ENCODE results near the gene SMAD3. TPM values are rescaled to one million over a fixed set of nuclear protein-coding genes. Genes with fewer than 3 reads are reported as not detected.

Gene SMAD3
- total RNA-seq, 1 donor from 2014 or later: 61.6 TPM

- Mint-ChIP-seq H3K4me1 (peaks cover 95% of the 10 kb centered on the region), H3K9me3 (no peaks in the 10 kb centered on the region), H3K27ac (peak overlapping the region; percentile 96), H3K4me3 (peak overlapping the region; percentile 74), H3K27me3 (no peaks in the 10 kb centered on the region), H3K36me3 (ENCODE audit: low read depth) (peaks cover 53% of the 10 kb centered on the region)
- DNase-seq: peak; percentile 84
- intact Hi-C loops (cut with micrococcal nuclease): loop anchor here (1.0 kb wide), 8 partner anchors 15 to 221 kb away; partner anchors contain the start of genes AAGAB and IQCH
Measured at GRCh38 chr15:67085818-67086636, 20.6 kb downstream of the SMAD3 start.

GRCh38 chr15:67086637-67086914 is 21.2 kb downstream of the SMAD3 start:
- peak overlapping the region; percentile 74 for H3K4me3 Mint-ChIP-seq
- intact Hi-C loops (cut with micrococcal nuclease): no loop called here
- peaks cover 51% of the 10 kb centered on the region for H3K36me3 Mint-ChIP-seq (ENCODE audit: low read depth)
- no peak for DNase-seq
- no peaks in the 10 kb centered on the region for H3K9me3 Mint-ChIP-seq
- H3K27ac Mint-ChIP-seq: peak overlapping the region; percentile 96
- no peaks in the 10 kb centered on the region for H3K27me3 Mint-ChIP-seq
- peaks cover 94% of the 10 kb centered on the region for H3K4me1 Mint-ChIP-seq

GRCh38 chr15:67087507-67088172 is 22.2 kb downstream of the SMAD3 start:
- peaks cover 49% of the 10 kb centered on the region for H3K36me3 Mint-ChIP-seq (ENCODE audit: low read depth)
- no peak for DNase-seq
- no peaks in the 10 kb centered on the region for H3K9me3 Mint-ChIP-seq
- H3K27me3 Mint-ChIP-seq: no peaks in the 10 kb centered on the region
- peaks cover 93% of the 10 kb centered on the region for H3K4me1 Mint-ChIP-seq
- peak overlapping the region; percentile 96 for H3K27ac Mint-ChIP-seq
- peak overlapping the region; percentile 63 for H3K4me3 Mint-ChIP-seq
- intact Hi-C loops (cut with micrococcal nuclease): no loop called here

GRCh38 chr15:67089217-67090193 is 24.1 kb downstream of the SMAD3 start:
- H3K4me3 Mint-ChIP-seq: peak overlapping the region; percentile 81
- H3K4me1 Mint-ChIP-seq: peaks cover 94% of the 10 kb centered on the region
- DNase-seq: no peak
- H3K27me3 Mint-ChIP-seq: no peaks in the 10 kb centered on the region
- no peaks in the 10 kb centered on the region for H3K9me3 Mint-ChIP-seq
- intact Hi-C loops (cut with micrococcal nuclease): loop anchor here (2.0 kb wide), 1 partner anchor 31 kb away; no protein-coding TSS in a partner anchor
- peak overlapping the region; percentile 95 for H3K27ac Mint-ChIP-seq
- peaks cover 44% of the 10 kb centered on the region for H3K36me3 Mint-ChIP-seq (ENCODE audit: low read depth)

GRCh38 chr15:67090297-67091070 is 25.1 kb downstream of the SMAD3 start:
- peaks cover 46% of the 10 kb centered on the region for H3K36me3 Mint-ChIP-seq (ENCODE audit: low read depth)
- H3K4me1 Mint-ChIP-seq: peaks cover 93% of the 10 kb centered on the region
- H3K9me3 Mint-ChIP-seq: no peaks in the 10 kb centered on the region
- peak overlapping the region; percentile 95 for H3K27ac Mint-ChIP-seq
- intact Hi-C loops (cut with micrococcal nuclease): loop anchor here (1.0 to 2.0 kb wide), 3 partner anchors 8 to 30 kb away; no protein-coding TSS in a partner anchor
- peak overlapping the region; percentile 81 for H3K4me3 Mint-ChIP-seq
- DNase-seq: no peak
- H3K27me3 Mint-ChIP-seq: no peaks in the 10 kb centered on the region

- H3K4me1 Mint-ChIP-seq: peaks cover 92% of the 10 kb centered on the region
- H3K27ac Mint-ChIP-seq: peak overlapping the region; percentile 95
- peaks cover 50% of the 10 kb centered on the region for H3K36me3 Mint-ChIP-seq (ENCODE audit: low read depth)
- intact Hi-C loops (cut with micrococcal nuclease): loop anchor here (1.0 to 2.0 kb wide), 3 partner anchors 9 to 29 kb away; no protein-coding TSS in a partner anchor
- peak overlapping the region; percentile 81 for H3K4me3 Mint-ChIP-seq
- peaks cover 4% of the 10 kb centered on the region for H3K9me3 Mint-ChIP-seq
- no peaks in the 10 kb centered on the region for H3K27me3 Mint-ChIP-seq
- peak; percentile 95 for DNase-seq
Measured at GRCh38 chr15:67091071-67091979, 25.9 kb downstream of the SMAD3 start.

GRCh38 chr15:67091980-67092677 is 26.7 kb downstream of the SMAD3 start:
- peaks cover 53% of the 10 kb centered on the region for H3K36me3 Mint-ChIP-seq (ENCODE audit: low read depth)

GRCh38 chr15:67092752-67093503 is 27.5 kb downstream of the SMAD3 start:
- intact Hi-C loops (cut with micrococcal nuclease): no loop called here
- peaks cover 51% of the 10 kb centered on the region for H3K36me3 Mint-ChIP-seq (ENCODE audit: low read depth)

More at GRCh38 chr15:67091980-67092677, 26.7 kb downstream of the SMAD3 start:
- Mint-ChIP-seq H3K9me3 (peaks cover 4% of the 10 kb centered on the region), H3K27ac (peak overlapping the region; percentile 95), H3K4me3 (peak overlapping the region; percentile 81), H3K27me3 (no peaks in the 10 kb centered on the region), H3K4me1 (peaks cover 93% of the 10 kb centered on the region)
- intact Hi-C loops (cut with micrococcal nuclease): loop anchor here (1.0 to 2.0 kb wide), 3 partner anchors 9 to 29 kb away; no protein-coding TSS in a partner anchor
- no peak for DNase-seq

GRCh38 chr15:67093504-67093862 is 28.1 kb downstream of the SMAD3 start:
- H3K27ac Mint-ChIP-seq: peak overlapping the region; percentile 95
- intact Hi-C loops (cut with micrococcal nuclease): no loop called here

More at GRCh38 chr15:67092752-67093503, 27.5 kb downstream of the SMAD3 start:
- Mint-ChIP-seq H3K27me3 (no peaks in the 10 kb centered on the region), H3K9me3 (peaks cover 4% of the 10 kb centered on the region), H3K4me3 (peak overlapping the region; percentile 37), H3K27ac (peak overlapping the region; percentile 95), H3K4me1 (peaks cover 93% of the 10 kb centered on the region)
- DNase-seq: no peak

GRCh38 chr15:67094001-67094826 is 28.8 kb downstream of the SMAD3 start:
- peaks cover 56% of the 10 kb centered on the region for H3K36me3 Mint-ChIP-seq (ENCODE audit: low read depth)

More at GRCh38 chr15:67093504-67093862, 28.1 kb downstream of the SMAD3 start:
- Mint-ChIP-seq H3K4me3 (peak overlapping the region; percentile 11), H3K9me3 (peaks cover 4% of the 10 kb centered on the region), H3K36me3 (ENCODE audit: low read depth) (peaks cover 51% of the 10 kb centered on the region), H3K27me3 (no peaks in the 10 kb centered on the region), H3K4me1 (peaks cover 93% of the 10 kb centered on the region)
- DNase-seq: peak; percentile 63

More at GRCh38 chr15:67094001-67094826, 28.8 kb downstream of the SMAD3 start:
- peaks cover 4% of the 10 kb centered on the region for H3K9me3 Mint-ChIP-seq
- no peak for DNase-seq
- peak overlapping the region; percentile 95 for H3K27ac Mint-ChIP-seq
- H3K27me3 Mint-ChIP-seq: no peaks in the 10 kb centered on the region
- peaks cover 93% of the 10 kb centered on the region for H3K4me1 Mint-ChIP-seq
- intact Hi-C loops (cut with micrococcal nuclease): no loop called here
- no peak overlapping the region for H3K4me3 Mint-ChIP-seq
